Immature natural killer cell (primary cell): ENCODE data around the gene FAM114A1. TPM values are rescaled to one million over a fixed set of nuclear protein-coding genes. Genes with fewer than 3 reads are reported as not detected.
A peak's percentile ranks its signal among the peaks of the same experiment; 100 is the strongest.

ENCODE experiments used
- DNase-seq, 3 donors: peaks; one replicate each; pipeline ENCODE4 v3.0.0; 2022; ENCODE audit warnings: mixed read lengths in 1 of 3
- H3K27ac Mint-ChIP-seq, 6 donors: one replicate each; pipeline ENCODE4 v1.8.0; 2020; ENCODE audit warnings: mixed read lengths in 6 of 6, mild to moderate bottlenecking in 5 of 6, inconsistent platforms in 4 of 6, moderate library complexity in 3 of 6
- H3K27me3 Mint-ChIP-seq, 3 donors: one replicate each; pipeline ENCODE4 v1.8.0; 2020 to 2021; ENCODE audit warnings: low read depth in 3 of 3, mild to moderate bottlenecking in 3 of 3, mixed read lengths in 3 of 3, moderate library complexity in 3 of 3, inconsistent platforms in 1 of 3
- H3K36me3 Mint-ChIP-seq, 3 donors: one replicate each; pipeline ENCODE4 v1.8.0; 2020; ENCODE audit warnings: mixed read lengths in 3 of 3, inconsistent platforms in 2 of 3, mild to moderate bottlenecking in 2 of 3
- H3K4me1 Mint-ChIP-seq, 2 donors: one replicate each; pipeline ENCODE4 v1.8.0; 2020; ENCODE audit warnings: inconsistent platforms in 2 of 2, mild to moderate bottlenecking in 2 of 2, mixed read lengths in 2 of 2, moderate library complexity in 1 of 2
- H3K4me3 Mint-ChIP-seq, 5 donors: one replicate each; pipeline ENCODE4 v1.8.0; 2020; ENCODE audit warnings: mild to moderate bottlenecking in 5 of 5, mixed read lengths in 5 of 5, inconsistent platforms in 3 of 5, moderate library complexity in 3 of 5
- H3K9me3 Mint-ChIP-seq, 6 donors: one replicate each; pipeline ENCODE4 v1.8.0; 2020; ENCODE audit warnings: mild to moderate bottlenecking in 6 of 6, mixed read lengths in 6 of 6, inconsistent platforms in 4 of 6, moderate library complexity in 3 of 6
- polyA plus RNA-seq, 3 donors: library from polyadenylated mRNA; unstranded; fragments of 300-500 nt; fragmentation: Illumina TruSeq; gene quantifications; one replicate each; pipeline ENCODE4 v1.2.3, GENCODE V29; 2021

Gene FAM114A1
- not detected for polyA plus RNA-seq

GRCh38 chr4:38867478-38868058 lies at the start of gene FAM114A1:
FAM114A1 (plus strand) TSS chr4:38867806; CDS start chr4:38878079, 10,273 bp downstream.
- Mint-ChIP-seq H3K4me1 (peaks cover 4 to 10% of the 10 kb centered on the region in 2 donors), H3K27ac (no peak within 1 kb of the TSS), H3K9me3 (no peaks in the 10 kb centered on the region), H3K4me3 (peak within 1 kb of the TSS; percentile 74 to 82 (median 78)), H3K36me3 (no peaks in the 10 kb centered on the region), H3K27me3 (peaks cover 4 to 12% (median 11%) of the 10 kb centered on the region in 3 donors)
- DNase-seq = peak in 2 of 3 donors; percentile 20 to 29

- H3K4me3 Mint-ChIP-seq = no peak overlapping the region
- H3K9me3 Mint-ChIP-seq = peaks cover 0 to 5% (median 0%) of the 10 kb centered on the region in 6 donors
- no peak for DNase-seq
- H3K4me1 Mint-ChIP-seq = peaks cover 6 to 22% of the 10 kb centered on the region in 2 donors
- H3K27ac Mint-ChIP-seq = no peak overlapping the region
- H3K27me3 Mint-ChIP-seq = peaks cover 1 to 6% (median 3%) of the 10 kb centered on the region in 3 donors
- H3K36me3 Mint-ChIP-seq = peaks cover 4 to 23% (median 7%) of the 10 kb centered on the region in 3 donors
These were observed 49.1 kb upstream of the FAM114A1 start for GRCh38 chr4:38818441-38818976.

GRCh38 chr4:38819569-38819968 lies 48.0 kb upstream of the FAM114A1 start:
- H3K27ac Mint-ChIP-seq = peak overlapping the region in 2 of 6 donors; percentile 6 to 25
- peaks cover 0 to 5% (median 0%) of the 10 kb centered on the region in 6 donors for H3K9me3 Mint-ChIP-seq
- H3K36me3 Mint-ChIP-seq = peaks cover 4 to 31% (median 8%) of the 10 kb centered on the region in 3 donors
- DNase-seq = no peak
- H3K4me1 Mint-ChIP-seq = peaks cover 6 to 22% of the 10 kb centered on the region in 2 donors
- H3K27me3 Mint-ChIP-seq = peaks cover 1 to 6% (median 3%) of the 10 kb centered on the region in 3 donors
- no peak overlapping the region for H3K4me3 Mint-ChIP-seq

GRCh38 chr4:38820329-38821061 lies 47.1 kb upstream of the FAM114A1 start:
- Mint-ChIP-seq H3K36me3 (peaks cover 4 to 36% (median 8%) of the 10 kb centered on the region in 3 donors), H3K4me1 (peaks cover 6 to 22% of the 10 kb centered on the region in 2 donors), H3K27me3 (peaks cover 1 to 6% (median 3%) of the 10 kb centered on the region in 3 donors), H3K4me3 (peak overlapping the region in 1 of 5 donors; percentile 57), H3K27ac (peak overlapping the region in 1 of 6 donors; percentile 85), H3K9me3 (peaks cover 0 to 5% (median 0%) of the 10 kb centered on the region in 6 donors)
- no peak for DNase-seq

- Mint-ChIP-seq H3K9me3 (peaks cover 0 to 5% (median 0%) of the 10 kb centered on the region in 6 donors), H3K36me3 (peaks cover 8 to 40% (median 12%) of the 10 kb centered on the region in 3 donors), H3K4me3 (no peak overlapping the region), H3K27ac (no peak overlapping the region), H3K27me3 (peaks cover 0 to 2% (median 1%) of the 10 kb centered on the region in 3 donors), H3K4me1 (peaks cover 6 to 22% of the 10 kb centered on the region in 2 donors)
- DNase-seq = no peak
These were observed 45.9 kb upstream of the FAM114A1 start for GRCh38 chr4:38821739-38822138.

- Mint-ChIP-seq H3K4me1 (peaks cover 6 to 22% of the 10 kb centered on the region in 2 donors), H3K27ac (no peak overlapping the region), H3K27me3 (peaks cover 0 to 2% (median 1%) of the 10 kb centered on the region in 3 donors), H3K36me3 (peaks cover 8 to 47% (median 17%) of the 10 kb centered on the region in 3 donors), H3K9me3 (peaks cover 0 to 5% (median 0%) of the 10 kb centered on the region in 6 donors), H3K4me3 (no peak overlapping the region)
- DNase-seq = no peak
These were observed 44.8 kb upstream of the FAM114A1 start for GRCh38 chr4:38822748-38823303.

- no peak overlapping the region for H3K27ac Mint-ChIP-seq
- H3K27me3 Mint-ChIP-seq = peaks cover 0 to 3% (median 2%) of the 10 kb centered on the region in 3 donors
- peaks cover 6 to 22% of the 10 kb centered on the region in 2 donors for H3K4me1 Mint-ChIP-seq
- no peak overlapping the region for H3K4me3 Mint-ChIP-seq
- DNase-seq = no peak
- H3K36me3 Mint-ChIP-seq = peaks cover 8 to 47% (median 17%) of the 10 kb centered on the region in 3 donors
- H3K9me3 Mint-ChIP-seq = peaks cover 0 to 5% (median 0%) of the 10 kb centered on the region in 6 donors
These were observed 43.8 kb upstream of the FAM114A1 start for GRCh38 chr4:38823766-38824165.

GRCh38 chr4:38829237-38829636 lies 38.4 kb upstream of the FAM114A1 start:
- Mint-ChIP-seq H3K27me3 (peaks cover 0 to 3% (median 2%) of the 10 kb centered on the region in 3 donors), H3K9me3 (peaks cover 0 to 7% (median under 1%) of the 10 kb centered on the region in 6 donors), H3K36me3 (peaks cover under 1 to 43% (median 20%) of the 10 kb centered on the region in 3 donors), H3K27ac (no peak overlapping the region), H3K4me1 (peaks cover 0 to 11% of the 10 kb centered on the region in 2 donors), H3K4me3 (no peak overlapping the region)
- DNase-seq = no peak

GRCh38 chr4:38831653-38832052 lies 36.0 kb upstream of the FAM114A1 start:
- peaks cover 0 to 3% (median 2%) of the 10 kb centered on the region in 3 donors for H3K27me3 Mint-ChIP-seq
- peaks cover 3 to 14% (median 7%) of the 10 kb centered on the region in 6 donors for H3K9me3 Mint-ChIP-seq
- no peak overlapping the region for H3K27ac Mint-ChIP-seq
- peaks cover 6 to 36% (median 20%) of the 10 kb centered on the region in 3 donors for H3K36me3 Mint-ChIP-seq
- DNase-seq = no peak
- H3K4me1 Mint-ChIP-seq = peaks cover 0 to 17% of the 10 kb centered on the region in 2 donors
- no peak overlapping the region for H3K4me3 Mint-ChIP-seq

GRCh38 chr4:38832206-38832605 lies 35.4 kb upstream of the FAM114A1 start:
- peaks cover 0 to 3% (median 2%) of the 10 kb centered on the region in 3 donors for H3K27me3 Mint-ChIP-seq
- peaks cover 6 to 32% (median 17%) of the 10 kb centered on the region in 3 donors for H3K36me3 Mint-ChIP-seq
- DNase-seq = no peak
- H3K4me3 Mint-ChIP-seq = no peak overlapping the region
- H3K9me3 Mint-ChIP-seq = peaks cover 3 to 14% (median 7%) of the 10 kb centered on the region in 6 donors
- H3K4me1 Mint-ChIP-seq = peaks cover 0 to 22% of the 10 kb centered on the region in 2 donors
- no peak overlapping the region for H3K27ac Mint-ChIP-seq

- no peak overlapping the region for H3K27ac Mint-ChIP-seq
- peaks cover 3 to 14% (median 7%) of the 10 kb centered on the region in 6 donors for H3K9me3 Mint-ChIP-seq
- peaks cover 6 to 28% (median 15%) of the 10 kb centered on the region in 3 donors for H3K36me3 Mint-ChIP-seq
- H3K4me1 Mint-ChIP-seq = peaks cover 5 to 29% of the 10 kb centered on the region in 2 donors
- H3K27me3 Mint-ChIP-seq = peaks cover 0 to 3% (median 2%) of the 10 kb centered on the region in 3 donors
- DNase-seq = no peak
- H3K4me3 Mint-ChIP-seq = no peak overlapping the region
These were observed 34.7 kb upstream of the FAM114A1 start for GRCh38 chr4:38832624-38833528.

- H3K4me1 Mint-ChIP-seq = peaks cover 8 to 38% of the 10 kb centered on the region in 2 donors
- H3K27me3 Mint-ChIP-seq = peaks cover 0 to 5% (median 2%) of the 10 kb centered on the region in 3 donors
- no peak overlapping the region for H3K27ac Mint-ChIP-seq
- H3K4me3 Mint-ChIP-seq = no peak overlapping the region
- DNase-seq = no peak
- peaks cover 3 to 14% (median 7%) of the 10 kb centered on the region in 6 donors for H3K9me3 Mint-ChIP-seq
- peaks cover 6 to 28% (median 15%) of the 10 kb centered on the region in 3 donors for H3K36me3 Mint-ChIP-seq
These were observed 33.0 kb upstream of the FAM114A1 start for GRCh38 chr4:38834570-38834969.
